Hepatocyte (in vitro differentiated cells): ENCODE measurements around the gene TMEM175. TPM values are rescaled to one million over a fixed set of nuclear protein-coding genes. Genes with fewer than 3 reads are reported as not detected.
"Not testable (repeated sequence)": the region's sequence is repeated elsewhere in the genome, so short reads cannot be mapped to it uniquely, and the experiment has no call there.

Source experiments
- DNase-seq: peaks from one replicate; pipeline ENCODE4 v3.0.0-alpha.2; 2016; ENCODE audit warnings: low spot score
- H2AFZ ChIP-seq: fragments of 200-600 bp; sonication (generic); 2 replicates; pipeline ENCODE4 v1.6.0; 2016; ENCODE audit warnings: antibody characterized with exemption, mild to moderate bottlenecking
- H3K27ac ChIP-seq: fragments of 200-600 bp; sonication (generic); 2 replicates; pipeline ENCODE4 v1.5.1; 2016; ENCODE audit warnings: mild to moderate bottlenecking
- H3K27me3 ChIP-seq: fragments of 200-600 bp; sonication (generic); 2 replicates; pipeline ENCODE4 v1.6.1; 2016
- H3K36me3 ChIP-seq: fragments of 200-600 bp; sonication (generic); replicated peaks from 2 replicates; pipeline ENCODE4 v1.5.1; 2016; ENCODE audit warnings: low read depth; ENCODE audit not compliant: insufficient read depth
- H3K4me1 ChIP-seq: fragments of 200-600 bp; sonication (generic); 2 replicates; pipeline ENCODE4 v1.5.1; 2016; ENCODE audit warnings: mild to moderate bottlenecking, moderate library complexity; ENCODE audit not compliant: insufficient read depth
- H3K4me2 ChIP-seq: fragments of 200-600 bp; sonication (generic); 2 replicates; pipeline ENCODE4 v1.6.0; 2016
- H3K4me3 ChIP-seq: fragments of 200-600 bp; sonication (generic); 2 replicates; pipeline ENCODE4 v1.5.1; 2016; ENCODE audit warnings: mild to moderate bottlenecking
- H3K79me2 ChIP-seq: fragments of 200-600 bp; sonication (generic); 2 replicates; pipeline ENCODE4 v1.6.0; 2017; ENCODE audit warnings: mild to moderate bottlenecking
- H3K9me2 ChIP-seq: fragments of 200-600 bp; sonication (generic); replicated peaks from 2 replicates; pipeline ENCODE4 v1.6.0; 2017; ENCODE audit warnings: mild to moderate bottlenecking; ENCODE audit not compliant: insufficient read depth
- H3K9me3 ChIP-seq: fragments of 200-600 bp; sonication (generic); 2 replicates; pipeline ENCODE4 v1.5.1; 2016; ENCODE audit warnings: low read depth, mild to moderate bottlenecking
- H4K20me1 ChIP-seq: fragments of 200-600 bp; sonication (generic); 2 replicates; pipeline ENCODE4 v1.6.0; 2016; ENCODE audit warnings: mild to moderate bottlenecking; ENCODE audit not compliant: insufficient read depth, poor library complexity, severe bottlenecking
- EZH2 ChIP-seq: fragments of 200-600 bp; sonication (generic); IDR thresholded peaks from 2 replicates; pipeline ENCODE4 v1.6.1; 2016; ENCODE audit warnings: antibody characterized with exemption, mild to moderate bottlenecking, borderline replicate concordance
- EZH2phosphoT487 ChIP-seq: fragments of 200-600 bp; sonication (generic); IDR thresholded peaks from one replicate; pipeline ENCODE4 v1.6.1; 2018; ENCODE audit warnings: antibody characterized with exemption, mild to moderate bottlenecking, low read depth, moderate library complexity; ENCODE audit not compliant: unreplicated experiment, severe bottlenecking
- WGBS: methylation state at CpG from one replicate; pipeline ENCODE4 v1.1.6; 2016; ENCODE audit warnings: low lambda C conversion rate; ENCODE audit errors: missing lambda C conversion rate; 5-methylcytosine and 5-hydroxymethylcytosine counted together
- polyA plus RNA-seq: library from polyadenylated mRNA; unstranded; fragments of >200 nt; fragmentation: Nextera tagmentation; extraction: Ambion mirVana; gene quantifications from 2 replicates; pipeline ENCODE4 v1.2.1, GENCODE V29; 2016
- total RNA-seq: library from RNA; depleted of rRNA; stranded (reverse); fragments of >200 nt; gene quantifications from 2 replicates; pipeline ENCODE4 v1.2.3, GENCODE V29; 2014
- TF ChIP-seq, protein P1 (sequence below): fragments of 200-600 bp; sonication (generic); IDR thresholded peaks from 2 replicates; pipeline ENCODE4 v1.5.1; 2016; ENCODE audit warnings: antibody characterized with exemption, mild to moderate bottlenecking; ENCODE audit not compliant: poor library complexity

The TMEM175 gene
- total and polyA plus RNA-seq, 2 experiments from 2014 or later = 14.8 to 31.4 TPM

- H3K79me2 ChIP-seq = peaks cover 57% of the 10 kb centered on the region
- peak overlapping the region; percentile 94 for H3K4me2 ChIP-seq
- peak overlapping the region; percentile 52 for H3K4me3 ChIP-seq
- peaks cover 24% of the 10 kb centered on the region for H3K4me1 ChIP-seq
- no peaks in the 10 kb centered on the region for H3K9me3 ChIP-seq
- TF ChIP-seq EZH2 = no peak
- TF ChIP-seq, protein P1, sequence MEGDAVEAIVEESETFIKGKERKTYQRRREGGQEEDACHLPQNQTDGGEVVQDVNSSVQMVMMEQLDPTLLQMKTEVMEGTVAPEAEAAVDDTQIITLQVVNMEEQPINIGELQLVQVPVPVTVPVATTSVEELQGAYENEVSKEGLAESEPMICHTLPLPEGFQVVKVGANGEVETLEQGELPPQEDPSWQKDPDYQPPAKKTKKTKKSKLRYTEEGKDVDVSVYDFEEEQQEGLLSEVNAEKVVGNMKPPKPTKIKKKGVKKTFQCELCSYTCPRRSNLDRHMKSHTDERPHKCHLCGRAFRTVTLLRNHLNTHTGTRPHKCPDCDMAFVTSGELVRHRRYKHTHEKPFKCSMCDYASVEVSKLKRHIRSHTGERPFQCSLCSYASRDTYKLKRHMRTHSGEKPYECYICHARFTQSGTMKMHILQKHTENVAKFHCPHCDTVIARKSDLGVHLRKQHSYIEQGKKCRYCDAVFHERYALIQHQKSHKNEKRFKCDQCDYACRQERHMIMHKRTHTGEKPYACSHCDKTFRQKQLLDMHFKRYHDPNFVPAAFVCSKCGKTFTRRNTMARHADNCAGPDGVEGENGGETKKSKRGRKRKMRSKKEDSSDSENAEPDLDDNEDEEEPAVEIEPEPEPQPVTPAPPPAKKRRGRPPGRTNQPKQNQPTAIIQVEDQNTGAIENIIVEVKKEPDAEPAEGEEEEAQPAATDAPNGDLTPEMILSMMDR = peak; percentile 21
- 6% methylated on average over 11 of the region's 11 CpGs for WGBS
- H3K27ac ChIP-seq = peak overlapping the region; percentile 75
- H4K20me1 ChIP-seq = peaks cover 31% of the 10 kb centered on the region
- DNase-seq = no peak
- no peaks in the 10 kb centered on the region for H3K36me3 ChIP-seq
- no peaks in the 10 kb centered on the region for H3K9me2 ChIP-seq
- H2AFZ ChIP-seq = peak overlapping the region; percentile 47
- no peaks in the 10 kb centered on the region for H3K27me3 ChIP-seq
Observed at GRCh38 chr4:932713-933070, 432 bp downstream of the TMEM175 start.

DNA sequence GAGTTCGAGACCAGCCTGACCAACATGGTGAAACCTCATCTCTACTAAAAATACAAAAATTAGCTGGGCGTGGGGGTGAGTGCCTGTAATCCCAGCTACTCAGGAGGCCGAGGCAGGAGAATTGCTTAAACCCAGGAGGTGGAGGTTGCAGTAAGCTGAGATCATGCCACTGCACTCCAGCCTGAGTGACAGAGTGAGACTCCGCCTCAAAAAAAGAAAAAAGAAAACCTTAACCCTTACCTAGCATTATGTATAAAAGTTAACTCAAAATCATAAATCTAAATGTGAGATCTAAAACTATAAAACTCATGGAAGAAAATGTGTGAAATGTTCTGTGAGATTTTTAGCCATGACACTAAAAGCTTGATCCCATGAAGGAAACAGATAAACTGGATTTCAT lies 7.2 kb downstream of the TMEM175 start:
- H3K79me2 ChIP-seq, H3K4me2 ChIP-seq, DNase-seq, H3K36me3 ChIP-seq, H3K9me2 ChIP-seq, H3K4me3 ChIP-seq, H3K27ac ChIP-seq, H3K9me3 ChIP-seq, H4K20me1 ChIP-seq, H2AFZ ChIP-seq, H3K27me3 ChIP-seq, H3K4me1 ChIP-seq: not testable (repeated sequence)
- 83% methylated on average over 4 of the region's 4 CpGs for WGBS

GRCh38 chr4:945274-946102 lies 13.2 kb downstream of the TMEM175 start:
- TF ChIP-seq EZH2phosphoT487 = no peak
- TF ChIP-seq EZH2 = no peak
- TF ChIP-seq, protein P1 = no peak
- Histone ChIP-seq H3K9me3 (no peaks in the 10 kb centered on the region), H3K4me3 (no peak overlapping the region), H3K4me1 (peaks cover 3% of the 10 kb centered on the region), H3K27me3 (no peaks in the 10 kb centered on the region), H3K4me2 (peak overlapping the region; percentile 78), H3K9me2 (no peaks in the 10 kb centered on the region), H3K79me2 (no peaks in the 10 kb centered on the region), H4K20me1 (no peaks in the 10 kb centered on the region), H3K27ac (no peak overlapping the region), H2AFZ (no peak overlapping the region), H3K36me3 (no peaks in the 10 kb centered on the region)
- WGBS = 23% methylated on average over 28 of the region's 28 CpGs
- no peak for DNase-seq

- Histone ChIP-seq H3K36me3 (no peaks in the 10 kb centered on the region), H3K9me2 (no peaks in the 10 kb centered on the region), H3K27ac (no peak overlapping the region), H3K79me2 (no peaks in the 10 kb centered on the region), H3K9me3 (no peaks in the 10 kb centered on the region), H2AFZ (no peak overlapping the region), H3K4me3 (no peak overlapping the region), H3K27me3 (no peaks in the 10 kb centered on the region), H3K4me2 (peak overlapping the region; percentile 78), H4K20me1 (no peaks in the 10 kb centered on the region), H3K4me1 (peaks cover 3% of the 10 kb centered on the region)
- no peak for DNase-seq
- no peak for TF ChIP-seq EZH2
- TF ChIP-seq, protein P1 = no peak
- no peak for TF ChIP-seq EZH2phosphoT487
- 86% methylated on average over 9 of the region's 9 CpGs for WGBS
Observed at GRCh38 chr4:946103-946450, 13.8 kb downstream of the TMEM175 start.
